ENCODE measurements around the gene NCBP3. TPM values are rescaled to one million over a fixed set of nuclear protein-coding genes. Genes with fewer than 3 reads are reported as not detected.

Gene NCBP3
- total and polyA plus RNA-seq, 9 of the 15 experiments (the other 6 are each of a cell fraction or from before 2014, with no cell fraction given) = 3.1 to 25.5 (median 20.5) TPM

GRCh38 chr17:3845621-3846436 lies at the start of gene NCBP3 (continued):
- no peak for TF ChIP-seq MGA (IDR thresholded peaks at IDR 0.05)
- TF ChIP-seq MTA3 (IDR thresholded peaks at IDR 0.05; ENCODE audit: borderline replicate concordance) = peak; percentile 51; the same call in 1 of the 2 replicates
- TF ChIP-seq ZNF449 (CRISPR knock-in tag; IDR thresholded peaks at IDR 0.05) = no peak
- 0 out of 2 replicates have a peak, but pooled peaks have one; percentile 24 for TF ChIP-seq MBD2 (IDR thresholded peaks at IDR 0.05; ENCODE audit: borderline replicate concordance, low read depth)
